GM23248 (cell line): ENCODE measurements around the gene NHSL2. TPM values are rescaled to one million over a fixed set of nuclear protein-coding genes. Genes with fewer than 3 reads are reported as not detected.

Experiments
- DNase-seq: peaks from one replicate; pipeline ENCODE4 v3.0.0-alpha.2; 2015
- H2AFZ ChIP-seq: fragments of 200-600 bp; sonication (generic); 2 replicates; pipeline ENCODE4 v1.6.1; 2016; ENCODE audit warnings: antibody characterized with exemption
- H3F3A ChIP-seq: fragments of 200-600 bp; sonication (generic); 2 replicates; pipeline ENCODE4 v1.6.1; 2016; ENCODE audit warnings: mild to moderate bottlenecking, antibody characterized with exemption, mixed run types; ENCODE audit not compliant: insufficient read depth
- H3K27ac ChIP-seq: fragments of 200-600 bp; sonication (generic); 2 replicates; pipeline ENCODE4 v1.5.1; 2016; ENCODE audit warnings: mild to moderate bottlenecking
- H3K27me3 ChIP-seq: fragments of 200-600 bp; sonication (generic); replicated peaks from 2 replicates; pipeline ENCODE4 v1.6.1; 2016; ENCODE audit warnings: mild to moderate bottlenecking; ENCODE audit not compliant: insufficient read depth
- H3K36me3 ChIP-seq: fragments of 200-600 bp; sonication (generic); 2 replicates; pipeline ENCODE4 v1.6.1; 2016; ENCODE audit warnings: low read depth, mild to moderate bottlenecking
- H3K4me1 ChIP-seq: fragments of 200-600 bp; sonication (generic); 2 replicates; pipeline ENCODE4 v1.6.1; 2016; ENCODE audit warnings: mild to moderate bottlenecking; ENCODE audit not compliant: insufficient read depth
- H3K4me2 ChIP-seq: fragments of 200-600 bp; sonication (generic); one replicate; pipeline ENCODE4 v1.6.1; 2016; ENCODE audit warnings: mild to moderate bottlenecking; ENCODE audit not compliant: unreplicated experiment
- H3K4me3 ChIP-seq: fragments of 200-600 bp; sonication (generic); 2 replicates; pipeline ENCODE4 v1.5.1; 2016; ENCODE audit warnings: mild to moderate bottlenecking
- H3K79me2 ChIP-seq: fragments of 200-600 bp; sonication (generic); 2 replicates; pipeline ENCODE4 v1.6.1; 2016; ENCODE audit warnings: mild to moderate bottlenecking; ENCODE audit not compliant: insufficient read depth
- H3K9ac ChIP-seq: fragments of 200-600 bp; sonication (generic); 2 replicates; pipeline ENCODE4 v1.6.1; 2016; ENCODE audit warnings: mild to moderate bottlenecking
- H3K9me2 ChIP-seq: fragments of 200-600 bp; sonication (generic); 2 replicates; pipeline ENCODE4 v1.6.1; 2016; ENCODE audit warnings: mixed run types, mild to moderate bottlenecking, moderate library complexity; ENCODE audit not compliant: insufficient read depth
- H3K9me3 ChIP-seq: fragments of 200-600 bp; sonication (generic); one replicate; pipeline ENCODE4 v1.6.1; 2017; ENCODE audit warnings: low read depth
- H4K20me1 ChIP-seq: fragments of 200-600 bp; sonication (generic); 2 replicates; pipeline ENCODE4 v1.6.0; 2016; ENCODE audit not compliant: insufficient read depth
- EZH2 ChIP-seq: fragments of 200-600 bp; sonication (generic); IDR thresholded peaks from 2 replicates; pipeline ENCODE4 v1.6.1; 2018; ENCODE audit warnings: antibody characterized with exemption, mild to moderate bottlenecking; ENCODE audit not compliant: insufficient read depth, poor library complexity, severe bottlenecking
- EZH2phosphoT487 ChIP-seq: fragments of 200-600 bp; sonication (generic); IDR thresholded peaks from 2 replicates; pipeline ENCODE4 v1.6.1; 2018; ENCODE audit warnings: antibody characterized with exemption, moderate library complexity, mild to moderate bottlenecking, low read depth; ENCODE audit not compliant: insufficient read depth
- WGBS, 2 experiments: methylation state at CpG; one replicate each; pipeline ENCODE4 v1.1.6; 2015 to 2017; ENCODE audit warnings: low lambda C conversion rate in 2 of 2, low coverage in 1 of 2; ENCODE audit errors: missing lambda C conversion rate in 2 of 2; 5-methylcytosine and 5-hydroxymethylcytosine counted together
- in situ Hi-C: fragments of 300-500 bp; cut with MboI; formaldehyde crosslinking; loops from 2 replicates; pipeline ENCODE4 v1.15.0; 2020
- polyA plus RNA-seq: library from polyadenylated mRNA; unstranded; fragments of >200 nt; fragmentation: Nextera tagmentation; extraction: Ambion mirVana; gene quantifications from 2 replicates; pipeline ENCODE4 v1.2.1, GENCODE V29; 2016
- total RNA-seq: library from RNA; depleted of rRNA; stranded (reverse); fragments of >200 nt; shearing (Covaris generic); gene quantifications from 2 replicates; pipeline ENCODE4 v1.2.3, GENCODE V29; 2014

NHSL2 gene
- total and polyA plus RNA-seq, 2 experiments from 2014 or later = 3.2 to 6.5 TPM

DNA sequence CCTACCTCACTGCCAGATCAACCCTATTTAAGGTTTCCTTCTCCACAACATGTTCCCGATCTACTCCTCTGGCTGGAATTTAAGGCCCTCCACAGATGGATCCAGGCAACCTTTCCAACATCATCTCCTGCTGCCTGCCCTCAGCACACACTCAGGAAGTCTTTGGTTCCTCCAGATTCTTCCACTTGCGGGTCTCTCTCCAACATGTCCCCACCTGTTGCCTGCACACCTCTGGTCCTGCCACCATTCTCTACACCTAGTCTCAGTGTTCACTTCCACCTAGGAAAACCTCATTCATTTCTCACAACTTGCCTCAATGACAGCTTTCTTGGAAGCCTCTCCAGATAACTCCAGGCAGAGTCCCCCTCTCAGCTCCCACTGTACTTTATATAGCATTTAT is 140.9 kb downstream of the NHSL2 start:
- no peak overlapping the region for H2AFZ ChIP-seq
- H3K27ac ChIP-seq = no peak overlapping the region
- no peaks in the 10 kb centered on the region for H3K36me3 ChIP-seq
- no peaks in the 10 kb centered on the region for H3K9me3 ChIP-seq
- no peaks in the 10 kb centered on the region for H3K79me2 ChIP-seq
- no peak for TF ChIP-seq EZH2phosphoT487
- TF ChIP-seq EZH2 = no peak
- no peak overlapping the region for H3K4me3 ChIP-seq
- peaks cover 9% of the 10 kb centered on the region; the same call in 1 of the 2 replicates for H3K4me1 ChIP-seq
- H3K9me2 ChIP-seq = no peaks in the 10 kb centered on the region
- H3K27me3 ChIP-seq = no peaks in the 10 kb centered on the region
- no peak overlapping the region for H3K4me2 ChIP-seq
- H4K20me1 ChIP-seq = no peaks in the 10 kb centered on the region
- no peaks in the 10 kb centered on the region for H3F3A ChIP-seq
- DNase-seq = no peak
- H3K9ac ChIP-seq = no peak overlapping the region
- WGBS, 2 experiments = 93 to 100% methylated on average over 1 to 2 of the region's 2 CpGs
- in situ Hi-C loops = no loop called here

DNA sequence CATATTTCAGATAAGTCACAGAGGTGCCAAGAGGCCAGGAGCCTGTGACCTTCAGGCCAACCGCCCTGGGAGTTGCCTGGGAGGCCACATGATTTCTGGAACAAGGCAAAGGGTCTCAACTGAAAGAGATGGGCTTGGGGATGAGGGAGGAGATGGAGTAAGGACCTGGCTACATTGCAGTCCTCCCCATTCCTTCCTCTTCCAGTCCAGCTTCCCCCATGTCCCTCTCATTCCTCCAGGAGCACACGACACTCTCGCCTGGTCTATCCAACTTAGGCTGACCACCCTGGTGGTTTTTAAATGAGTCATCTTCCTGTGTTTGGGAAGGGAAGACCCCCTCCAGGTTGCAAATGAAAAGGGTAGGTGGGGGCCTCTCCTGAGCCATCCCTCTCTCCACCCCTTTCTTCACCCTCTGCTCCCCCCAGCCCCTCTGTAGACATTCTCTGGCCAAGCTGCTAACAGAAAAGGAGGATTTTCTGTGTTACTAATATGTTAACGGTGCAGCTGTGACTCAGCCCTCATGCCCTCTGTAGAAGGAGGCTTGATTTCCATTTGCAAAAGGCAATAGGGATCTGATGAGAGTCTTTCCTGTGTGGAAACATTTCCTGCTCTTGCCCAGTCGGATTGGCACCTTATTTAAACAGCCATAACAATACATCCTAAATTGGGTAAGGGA is 141.9 kb downstream of the NHSL2 start:
- DNase-seq = peak; percentile 63
- in situ Hi-C loops = no loop called here
- H3K27ac ChIP-seq = no peak overlapping the region
- H3K27me3 ChIP-seq = no peaks in the 10 kb centered on the region
- no peak overlapping the region for H3K9ac ChIP-seq
- no peaks in the 10 kb centered on the region for H3K9me3 ChIP-seq
- no peaks in the 10 kb centered on the region for H4K20me1 ChIP-seq
- H3K36me3 ChIP-seq = no peaks in the 10 kb centered on the region
- TF ChIP-seq EZH2phosphoT487 (no peak), EZH2 (no peak)
- peaks cover 9% of the 10 kb centered on the region; the same call in 1 of the 2 replicates for H3K4me1 ChIP-seq
- 40 to 67% methylated on average over 3 to 5 of the region's 5 CpGs for WGBS, 2 experiments
- no peaks in the 10 kb centered on the region for H3K79me2 ChIP-seq
- no peak overlapping the region for H3K4me3 ChIP-seq
- H3F3A ChIP-seq = no peaks in the 10 kb centered on the region
- H2AFZ ChIP-seq = no peak overlapping the region
- H3K4me2 ChIP-seq = no peak overlapping the region
- no peaks in the 10 kb centered on the region for H3K9me2 ChIP-seq

DNA sequence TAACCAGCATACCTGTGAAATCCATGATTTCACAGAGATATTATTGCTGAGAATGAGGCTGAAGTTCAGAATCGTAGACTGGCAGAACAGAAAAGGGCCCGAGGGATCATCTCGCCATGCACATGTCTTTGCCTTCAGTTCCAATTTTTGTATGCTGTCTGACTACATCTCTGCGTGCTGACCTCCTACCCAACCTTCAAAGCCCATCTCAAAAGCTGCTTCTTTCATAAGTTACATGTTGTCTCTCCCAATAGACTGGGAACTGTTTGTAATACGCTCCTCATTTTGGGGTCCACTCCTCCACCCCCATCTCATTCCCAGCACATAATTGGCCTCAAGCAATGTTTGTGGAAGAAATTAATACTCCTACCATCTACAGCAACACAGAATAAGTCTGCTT is 142.9 kb downstream of the NHSL2 start:
- Histone ChIP-seq H3K9me2 (no peaks in the 10 kb centered on the region), H3K27me3 (no peaks in the 10 kb centered on the region), H3K27ac (no peak overlapping the region), H3K9ac (no peak overlapping the region), H3F3A (no peaks in the 10 kb centered on the region), H3K4me2 (no peak overlapping the region), H3K79me2 (no peaks in the 10 kb centered on the region), H3K9me3 (no peaks in the 10 kb centered on the region), H4K20me1 (no peaks in the 10 kb centered on the region), H3K4me1 (peaks cover 9% of the 10 kb centered on the region; the same call in 1 of the 2 replicates), H3K36me3 (no peaks in the 10 kb centered on the region), H2AFZ (no peak overlapping the region), H3K4me3 (no peak overlapping the region)
- WGBS, 2 experiments = 95 to 100% methylated on average over 5 of the region's 5 CpGs
- no peak for DNase-seq
- in situ Hi-C loops = no loop called here
- no peak for TF ChIP-seq EZH2phosphoT487
- no peak for TF ChIP-seq EZH2

DNA sequence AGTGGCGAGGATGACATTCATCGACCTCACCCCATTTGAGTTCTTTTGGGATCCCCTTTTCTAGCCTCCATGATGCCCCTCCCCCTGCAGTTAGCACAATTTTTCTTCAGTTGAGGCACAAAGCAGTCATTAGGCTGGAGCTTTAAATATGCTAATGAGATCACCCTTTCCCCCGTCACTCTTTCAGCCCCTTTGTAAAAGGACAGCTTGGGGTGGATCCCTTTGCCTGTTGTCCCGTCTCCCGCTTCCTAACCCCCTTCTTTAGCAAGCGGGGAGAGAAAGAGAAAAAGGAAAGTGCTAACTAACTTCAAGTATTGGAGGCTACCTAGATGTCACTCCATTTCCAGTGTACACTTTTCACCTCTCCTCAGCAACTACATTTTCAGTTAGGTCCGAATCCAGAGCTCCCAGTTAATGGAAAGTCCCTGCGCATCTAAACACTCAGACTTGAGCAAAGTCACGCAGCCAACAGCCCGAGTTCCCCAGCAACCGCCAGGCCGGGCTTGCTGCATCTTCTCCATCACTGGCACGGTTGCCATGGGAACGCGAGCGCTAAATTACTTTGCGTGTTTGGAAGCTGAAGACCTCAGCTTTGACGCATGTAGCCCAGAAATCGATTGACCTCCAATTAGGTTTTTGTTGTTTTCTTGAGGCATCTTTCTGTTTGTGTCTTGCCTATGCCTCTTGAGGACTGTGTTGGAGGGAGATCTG is 144.3 kb downstream of the NHSL2 start:
- in situ Hi-C loops = no loop called here
- no peaks in the 10 kb centered on the region for H3K36me3 ChIP-seq
- WGBS, 2 experiments = 87 to 89% methylated on average over 7 to 19 of the region's 19 CpGs
- no peaks in the 10 kb centered on the region for H3K79me2 ChIP-seq
- H3K27ac ChIP-seq = no peak overlapping the region
- peaks cover 9% of the 10 kb centered on the region; the same call in 1 of the 2 replicates for H3K4me1 ChIP-seq
- no peak for DNase-seq
- no peaks in the 10 kb centered on the region for H3K9me2 ChIP-seq
- H4K20me1 ChIP-seq = no peaks in the 10 kb centered on the region
- H3K4me3 ChIP-seq = no peak overlapping the region
- no peak overlapping the region for H3K9ac ChIP-seq
- H3K4me2 ChIP-seq = no peak overlapping the region
- H3K9me3 ChIP-seq = no peaks in the 10 kb centered on the region
- H3K27me3 ChIP-seq = no peaks in the 10 kb centered on the region
- no peaks in the 10 kb centered on the region for H3F3A ChIP-seq
- TF ChIP-seq EZH2 = no peak
- TF ChIP-seq EZH2phosphoT487 = no peak
- H2AFZ ChIP-seq = no peak overlapping the region
